ENCODE measurements around the gene USP26. TPM values are rescaled to one million over a fixed set of nuclear protein-coding genes. Genes with fewer than 3 reads are reported as not detected.
"Not testable (repeated sequence)": the region's sequence is repeated elsewhere in the genome, so short reads cannot be mapped to it uniquely, and the experiment has no call there.

USP26 gene
- total RNA-seq, 3 donors from 2014 or later, result not detected

DNA sequence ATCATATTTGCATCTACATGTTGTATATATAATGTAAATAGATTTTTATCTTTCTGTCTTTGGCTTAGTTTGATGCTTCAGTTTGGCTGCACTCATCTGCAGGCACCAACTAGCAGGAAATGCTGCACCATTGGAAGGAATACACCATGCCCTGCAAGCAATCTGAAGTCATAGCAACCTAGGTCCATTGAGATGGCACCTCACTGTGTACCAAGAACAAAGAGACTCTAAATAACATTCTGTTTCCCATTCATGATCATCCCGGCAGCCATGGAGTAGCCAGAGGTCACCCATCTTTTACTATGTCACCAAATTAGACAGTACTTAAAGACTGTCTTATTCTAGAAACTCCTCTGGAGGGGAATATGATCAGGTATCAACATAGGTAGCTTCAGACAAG, 97.7 kb downstream of the USP26 start:
- intact Hi-C loops (cut with DNase I; ENCODE audit: low total_unique reads), result no loop called here
- H3K27me3 ChIP-seq, result peaks cover 0 to 43% of the 10 kb centered on the region in 2 donors
- no peaks in the 10 kb centered on the region for H3K4me1 ChIP-seq
- H3K36me3 ChIP-seq, result no peaks in the 10 kb centered on the region
- H3K4me3 ChIP-seq, result no peak overlapping the region
- no peak for DNase-seq (ENCODE audit: low spot score in 2 of 2)
- TF ChIP-seq POLR2A (IDR thresholded peaks at IDR 0.05) (no peak), POLR2AphosphoS5 (IDR thresholded peaks at IDR 0.05) (no peak)
- TF ChIP-seq, protein P1, sequence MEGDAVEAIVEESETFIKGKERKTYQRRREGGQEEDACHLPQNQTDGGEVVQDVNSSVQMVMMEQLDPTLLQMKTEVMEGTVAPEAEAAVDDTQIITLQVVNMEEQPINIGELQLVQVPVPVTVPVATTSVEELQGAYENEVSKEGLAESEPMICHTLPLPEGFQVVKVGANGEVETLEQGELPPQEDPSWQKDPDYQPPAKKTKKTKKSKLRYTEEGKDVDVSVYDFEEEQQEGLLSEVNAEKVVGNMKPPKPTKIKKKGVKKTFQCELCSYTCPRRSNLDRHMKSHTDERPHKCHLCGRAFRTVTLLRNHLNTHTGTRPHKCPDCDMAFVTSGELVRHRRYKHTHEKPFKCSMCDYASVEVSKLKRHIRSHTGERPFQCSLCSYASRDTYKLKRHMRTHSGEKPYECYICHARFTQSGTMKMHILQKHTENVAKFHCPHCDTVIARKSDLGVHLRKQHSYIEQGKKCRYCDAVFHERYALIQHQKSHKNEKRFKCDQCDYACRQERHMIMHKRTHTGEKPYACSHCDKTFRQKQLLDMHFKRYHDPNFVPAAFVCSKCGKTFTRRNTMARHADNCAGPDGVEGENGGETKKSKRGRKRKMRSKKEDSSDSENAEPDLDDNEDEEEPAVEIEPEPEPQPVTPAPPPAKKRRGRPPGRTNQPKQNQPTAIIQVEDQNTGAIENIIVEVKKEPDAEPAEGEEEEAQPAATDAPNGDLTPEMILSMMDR (IDR thresholded peaks at IDR 0.05), result no peak
- no peak overlapping the region for H3K27ac ChIP-seq
- no peaks in the 10 kb centered on the region for H3K9me3 ChIP-seq

DNA sequence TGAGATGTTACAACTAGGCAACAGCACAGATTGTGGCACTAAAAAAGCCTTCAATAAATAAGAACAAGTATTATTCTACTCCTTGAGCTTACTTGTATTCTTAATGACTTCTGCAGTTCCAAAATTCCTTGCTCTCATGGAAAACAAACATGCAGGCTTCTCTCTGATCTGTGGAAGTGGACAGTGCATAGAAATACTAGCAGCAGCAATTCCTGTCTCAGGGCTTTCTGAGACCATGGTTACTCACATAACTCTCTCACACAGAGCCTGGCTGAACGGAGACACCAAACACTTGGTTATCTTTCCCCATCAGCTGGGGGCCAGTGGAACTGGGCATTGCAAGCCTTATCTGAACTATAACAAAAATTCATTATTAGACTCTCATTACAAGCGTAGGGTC, 106.1 kb downstream of the USP26 start:
- Histone ChIP-seq H3K4me3 (no peak overlapping the region), H3K27me3 (peaks cover 0 to 58% of the 10 kb centered on the region in 2 donors), H3K27ac (no peak overlapping the region), H3K9me3 (no peaks in the 10 kb centered on the region), H3K36me3 (no peaks in the 10 kb centered on the region), H3K4me1 (no peaks in the 10 kb centered on the region)
- DNase-seq (ENCODE audit: low spot score in 2 of 2), result no peak
- TF ChIP-seq POLR2AphosphoS5 (IDR thresholded peaks at IDR 0.05) (no peak), POLR2A (IDR thresholded peaks at IDR 0.05) (no peak)
- TF ChIP-seq, protein P1 (IDR thresholded peaks at IDR 0.05), result no peak
- intact Hi-C loops (cut with DNase I; ENCODE audit: low total_unique reads), result no loop called here

DNA sequence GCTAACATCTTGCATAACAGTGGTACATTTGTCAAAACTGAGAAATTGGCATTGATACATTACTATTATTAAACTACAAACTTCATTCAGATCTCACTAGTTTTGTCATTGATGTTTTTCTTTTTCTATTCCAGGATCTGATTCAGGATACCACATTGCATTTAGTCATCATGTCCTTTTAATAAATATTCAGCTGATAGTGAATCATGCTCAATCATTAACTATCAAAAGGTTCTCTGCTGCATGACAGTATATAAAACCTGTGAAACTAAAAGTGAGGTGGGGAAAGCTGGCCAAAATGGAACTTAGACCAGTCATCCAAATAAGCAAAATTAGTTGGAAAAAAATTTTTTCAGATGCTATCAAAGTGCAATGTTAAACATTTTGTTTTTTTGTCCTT, 110.4 kb downstream of the USP26 start:
- TF ChIP-seq POLR2AphosphoS5 (IDR thresholded peaks at IDR 0.05) (no peak), POLR2A (IDR thresholded peaks at IDR 0.05) (no peak)
- TF ChIP-seq, protein P1 (IDR thresholded peaks at IDR 0.05), result no peak
- Histone ChIP-seq H3K4me3 (no peak overlapping the region), H3K27ac (no peak overlapping the region), H3K9me3 (no peaks in the 10 kb centered on the region), H3K36me3 (no peaks in the 10 kb centered on the region), H3K4me1 (no peaks in the 10 kb centered on the region), H3K27me3 (peaks cover 0 to 53% of the 10 kb centered on the region in 2 donors)
- DNase-seq (ENCODE audit: low spot score in 2 of 2), result no peak
- intact Hi-C loops (cut with DNase I; ENCODE audit: low total_unique reads), result no loop called here

DNA sequence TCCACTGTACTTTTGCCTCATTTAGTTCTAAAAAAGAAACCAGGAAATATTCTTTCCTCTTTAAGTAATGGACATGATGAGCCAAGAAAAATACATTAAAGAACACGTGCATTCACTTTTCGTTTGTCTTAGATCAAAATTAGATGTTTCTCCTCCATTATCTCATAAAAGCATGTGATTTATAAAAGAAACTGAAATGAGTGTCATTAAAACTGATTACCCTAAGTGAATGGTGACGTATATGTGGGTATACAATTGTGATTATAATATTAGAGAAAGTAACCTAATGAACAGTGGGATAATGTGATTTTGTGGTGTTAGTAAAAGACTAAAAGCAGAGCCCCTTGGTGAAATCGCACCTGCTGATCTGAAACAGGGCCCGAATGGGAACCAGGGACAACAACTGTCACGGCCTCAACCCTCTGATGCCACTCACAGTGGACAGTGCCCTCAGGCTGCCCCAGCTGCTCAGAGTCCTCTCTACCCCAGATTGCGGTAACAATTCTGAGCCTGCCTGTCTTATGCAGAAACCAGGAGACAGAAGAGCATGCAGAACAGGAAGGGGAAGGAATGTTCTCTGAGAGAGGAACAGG, 112.8 kb downstream of the USP26 start:
- Histone ChIP-seq H3K4me3 (no peak overlapping the region), H3K27ac (no peak overlapping the region), H3K4me1 (no peaks in the 10 kb centered on the region), H3K36me3 (no peaks in the 10 kb centered on the region), H3K27me3 (peaks cover 0 to 34% of the 10 kb centered on the region in 2 donors), H3K9me3 (no peaks in the 10 kb centered on the region)
- no peak for DNase-seq (ENCODE audit: low spot score in 2 of 2)
- intact Hi-C loops (cut with DNase I; ENCODE audit: low total_unique reads), result no loop called here
- TF ChIP-seq, protein P1 (IDR thresholded peaks at IDR 0.05), result no peak
- no peak for TF ChIP-seq POLR2A (IDR thresholded peaks at IDR 0.05)
- no peak for TF ChIP-seq POLR2AphosphoS5 (IDR thresholded peaks at IDR 0.05)

DNA sequence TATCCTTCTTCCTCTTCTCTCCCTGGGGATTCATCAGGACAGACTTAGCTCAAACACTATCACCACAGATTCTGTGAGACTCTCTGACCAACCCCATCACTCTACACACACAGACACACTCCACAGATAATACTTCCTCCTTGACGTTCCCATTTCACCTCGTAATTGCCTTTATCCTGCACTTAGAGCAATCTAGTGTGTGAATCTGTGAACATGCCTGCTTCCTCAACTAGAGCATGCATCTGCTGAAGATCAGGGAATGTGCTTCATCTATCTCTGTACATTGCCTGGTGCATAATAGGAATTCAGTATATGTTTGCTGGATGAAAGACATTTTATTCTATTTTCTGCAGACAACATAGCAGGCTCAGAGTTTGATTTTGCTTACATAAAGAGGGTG, 113.4 kb downstream of the USP26 start:
- H3K27ac ChIP-seq, result no peak overlapping the region
- H3K27me3 ChIP-seq, result peaks cover 0 to 33% of the 10 kb centered on the region in 2 donors
- no peaks in the 10 kb centered on the region for H3K4me1 ChIP-seq
- no peaks in the 10 kb centered on the region for H3K9me3 ChIP-seq
- no peaks in the 10 kb centered on the region for H3K36me3 ChIP-seq
- intact Hi-C loops (cut with DNase I; ENCODE audit: low total_unique reads), result no loop called here
- DNase-seq (ENCODE audit: low spot score in 2 of 2), result no peak
- TF ChIP-seq POLR2AphosphoS5 (IDR thresholded peaks at IDR 0.05), result no peak
- TF ChIP-seq, protein P1 (IDR thresholded peaks at IDR 0.05), result no peak
- no peak for TF ChIP-seq POLR2A (IDR thresholded peaks at IDR 0.05)
- H3K4me3 ChIP-seq, result no peak overlapping the region

DNA sequence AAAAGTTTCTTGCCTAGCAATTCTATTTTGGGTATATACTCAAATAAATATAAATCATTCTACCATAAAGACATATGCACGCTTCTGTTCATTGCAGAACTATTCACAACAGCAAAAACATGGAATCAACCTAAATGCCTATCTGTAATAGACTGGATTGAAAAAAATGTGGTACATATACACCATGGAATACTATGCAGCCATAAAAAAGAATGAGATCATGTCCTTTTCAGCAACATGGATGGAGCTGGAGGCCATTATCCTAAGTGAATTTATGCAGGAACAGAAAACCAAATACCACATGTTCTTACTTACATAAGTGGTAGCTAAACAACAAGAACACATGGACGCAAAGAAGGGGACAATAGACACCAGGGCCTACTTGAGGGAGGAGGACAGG, 116.9 kb downstream of the USP26 start:
- intact Hi-C loops (cut with DNase I; ENCODE audit: low total_unique reads); H3K4me3 ChIP-seq; H3K36me3 ChIP-seq; DNase-seq (ENCODE audit: low spot score in 2 of 2); H3K4me1 ChIP-seq; H3K9me3 ChIP-seq; H3K27ac ChIP-seq: not testable (repeated sequence)
- peaks cover 0 to 35% of the 10 kb centered on the region in 2 donors for H3K27me3 ChIP-seq

Data from breast epithelium (tissue), 4 donors.